AG04449 (cell line): Measurements from ENCODE around the gene SAT2.

Experiments
- CTCF ChIA-PET: fragments of 350-600 bp; formaldehyde crosslinking; extraction: SDS; loops from one replicate; lab custom pipeline; 2021; ENCODE audit warnings: antibody characterized with exemption; lab: Yijun Ruan, JAX
- POLR2A ChIA-PET: fragments of 400-600, 350-600 bp; formaldehyde crosslinking; extraction: SDS; loops from one replicate; lab custom pipeline; 2020; ENCODE audit warnings: antibody characterized with exemption, inconsistent platforms; lab: Yijun Ruan, JAX
- DNase-seq: peaks from one replicate; pipeline ENCODE4 v3.0.0-alpha.2; 2010; ENCODE audit warnings: low read depth, low spot score
- H3K4me3 ChIP-seq: 2 replicates; pipeline ENCODE4 v1.5.1; 2011; ENCODE audit warnings: low read depth, mild to moderate bottlenecking, control low read depth, low read length
- TF ChIP-seq, protein P1 (sequence below): IDR thresholded peaks from one replicate; pipeline ENCODE4 v1.5.1; 2011; ENCODE audit warnings: mild to moderate bottlenecking, moderate library complexity, low read length, control low read depth, inconsistent platforms; ENCODE audit not compliant: insufficient read depth; ENCODE audit errors: missing control alignments

Gene SAT2

DNA sequence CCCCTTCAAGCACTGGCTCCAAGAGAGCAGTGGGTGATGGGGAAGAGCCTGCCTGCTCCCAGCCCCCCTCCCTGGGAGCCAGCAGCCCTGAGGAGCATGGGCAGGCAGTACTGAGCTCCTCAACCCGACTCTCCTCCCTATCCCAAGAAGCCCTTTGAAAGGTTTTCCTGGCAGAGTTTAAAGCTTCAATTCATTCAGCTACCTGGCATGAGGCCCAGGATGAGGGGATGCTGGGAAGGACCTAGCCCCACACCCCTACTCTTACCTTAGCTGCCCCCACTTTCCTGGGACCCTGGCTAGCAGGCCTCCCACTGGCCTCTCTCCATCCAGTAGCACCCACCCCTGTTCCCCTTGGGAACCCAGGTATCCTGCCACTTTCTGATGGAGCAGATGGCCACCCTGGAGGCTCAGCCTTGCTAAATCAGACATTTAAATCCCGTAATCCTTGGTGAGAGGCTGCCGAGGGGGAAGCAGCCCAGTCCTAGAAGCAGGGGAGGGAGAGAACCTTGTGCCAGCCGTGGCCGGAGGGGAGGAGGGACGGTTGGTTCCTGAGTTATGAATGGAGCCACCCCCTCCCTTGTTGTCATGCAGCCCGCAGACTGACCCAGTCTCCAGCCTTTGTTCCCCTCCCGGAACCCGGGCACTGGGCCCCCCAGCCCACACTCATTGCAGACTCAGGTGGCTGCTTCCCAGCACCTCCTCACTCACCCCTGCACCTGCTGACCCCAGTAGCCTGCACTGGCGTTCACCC lies 40.2 kb upstream of the SAT2 start:
- ChIA-PET CTCF (interaction anchor here (1.2 to 2.7 kb wide), 4 partner anchors 20 to 38 kb away, joined by 3 to 12 read pairs (median 6); partner anchors contain the start of genes SHBG, TP53 and WRAP53), POLR2A (interaction anchor here (1.5 kb wide), 1 partner anchor 18 kb away, joined by 4 read pairs; no protein-coding TSS in a partner anchor)
- no peak for DNase-seq
- TF ChIP-seq, protein P1, sequence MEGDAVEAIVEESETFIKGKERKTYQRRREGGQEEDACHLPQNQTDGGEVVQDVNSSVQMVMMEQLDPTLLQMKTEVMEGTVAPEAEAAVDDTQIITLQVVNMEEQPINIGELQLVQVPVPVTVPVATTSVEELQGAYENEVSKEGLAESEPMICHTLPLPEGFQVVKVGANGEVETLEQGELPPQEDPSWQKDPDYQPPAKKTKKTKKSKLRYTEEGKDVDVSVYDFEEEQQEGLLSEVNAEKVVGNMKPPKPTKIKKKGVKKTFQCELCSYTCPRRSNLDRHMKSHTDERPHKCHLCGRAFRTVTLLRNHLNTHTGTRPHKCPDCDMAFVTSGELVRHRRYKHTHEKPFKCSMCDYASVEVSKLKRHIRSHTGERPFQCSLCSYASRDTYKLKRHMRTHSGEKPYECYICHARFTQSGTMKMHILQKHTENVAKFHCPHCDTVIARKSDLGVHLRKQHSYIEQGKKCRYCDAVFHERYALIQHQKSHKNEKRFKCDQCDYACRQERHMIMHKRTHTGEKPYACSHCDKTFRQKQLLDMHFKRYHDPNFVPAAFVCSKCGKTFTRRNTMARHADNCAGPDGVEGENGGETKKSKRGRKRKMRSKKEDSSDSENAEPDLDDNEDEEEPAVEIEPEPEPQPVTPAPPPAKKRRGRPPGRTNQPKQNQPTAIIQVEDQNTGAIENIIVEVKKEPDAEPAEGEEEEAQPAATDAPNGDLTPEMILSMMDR: no peak
- no peak overlapping the region for H3K4me3 ChIP-seq

DNA sequence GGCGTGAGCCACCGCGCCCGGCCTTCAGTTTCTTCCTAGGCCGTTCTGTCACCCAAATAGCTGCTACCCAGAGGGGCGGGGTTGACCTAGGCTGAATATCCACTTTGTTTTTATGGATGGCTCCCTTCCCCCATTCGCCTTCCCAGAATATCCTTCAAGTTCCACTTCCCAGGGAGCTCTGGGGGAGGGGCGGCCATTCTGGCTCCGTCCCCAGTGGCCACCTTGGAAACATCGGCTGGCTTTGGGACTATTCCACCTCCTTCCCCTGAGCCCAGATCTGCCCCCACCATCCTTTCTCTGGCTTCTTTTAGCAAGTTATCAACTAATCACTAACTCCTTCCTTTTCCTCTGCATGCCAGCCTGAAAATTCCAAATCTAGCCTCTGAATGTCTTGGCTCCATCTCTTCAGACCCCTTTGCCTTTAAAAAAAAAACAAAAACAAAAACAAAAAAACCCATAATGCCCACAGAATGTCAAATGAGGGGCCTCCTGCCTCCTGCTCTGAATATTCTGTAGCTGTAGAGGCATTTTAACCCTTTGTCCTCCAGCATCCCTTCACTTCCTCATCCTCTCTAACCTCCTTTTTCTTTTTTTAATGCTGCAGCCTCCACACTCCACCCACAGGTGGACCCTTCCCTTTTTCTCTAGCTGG lies 29.5 kb upstream of the SAT2 start:
- no peak for DNase-seq
- POLR2A ChIA-PET: no interaction called here
- TF ChIP-seq, protein P1: no peak
- H3K4me3 ChIP-seq: no peak overlapping the region
- CTCF ChIA-PET: interaction anchor here (1.7 to 3.9 kb wide), 4 partner anchors 25 to 68 kb away, joined by 4 to 20 read pairs (median 12); partner anchors contain the start of genes TP53 and WRAP53

DNA sequence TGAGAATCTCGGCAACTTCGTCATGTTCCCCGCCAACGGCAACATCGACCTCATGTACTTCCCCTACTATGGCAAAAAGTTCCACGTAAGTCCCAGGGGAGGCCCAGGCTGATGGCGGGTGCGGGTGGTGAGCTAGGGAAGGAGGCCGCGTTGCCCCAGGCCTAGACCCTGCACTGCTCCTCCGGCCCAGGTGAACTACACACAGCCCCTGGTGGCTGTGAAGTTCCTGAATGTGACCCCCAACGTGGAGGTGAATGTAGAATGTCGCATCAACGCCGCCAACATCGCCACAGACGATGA lies 27.9 kb upstream of the SAT2 start:
- ChIA-PET POLR2A (no interaction called here), CTCF (interaction anchor here (0.9 to 1.8 kb wide), 3 partner anchors 23 to 40 kb away, joined by 5 to 7 read pairs (median 5); partner anchors contain the start of genes TP53 and WRAP53)
- DNase-seq: no peak
- TF ChIP-seq, protein P1: no peak
- no peak overlapping the region for H3K4me3 ChIP-seq

DNA sequence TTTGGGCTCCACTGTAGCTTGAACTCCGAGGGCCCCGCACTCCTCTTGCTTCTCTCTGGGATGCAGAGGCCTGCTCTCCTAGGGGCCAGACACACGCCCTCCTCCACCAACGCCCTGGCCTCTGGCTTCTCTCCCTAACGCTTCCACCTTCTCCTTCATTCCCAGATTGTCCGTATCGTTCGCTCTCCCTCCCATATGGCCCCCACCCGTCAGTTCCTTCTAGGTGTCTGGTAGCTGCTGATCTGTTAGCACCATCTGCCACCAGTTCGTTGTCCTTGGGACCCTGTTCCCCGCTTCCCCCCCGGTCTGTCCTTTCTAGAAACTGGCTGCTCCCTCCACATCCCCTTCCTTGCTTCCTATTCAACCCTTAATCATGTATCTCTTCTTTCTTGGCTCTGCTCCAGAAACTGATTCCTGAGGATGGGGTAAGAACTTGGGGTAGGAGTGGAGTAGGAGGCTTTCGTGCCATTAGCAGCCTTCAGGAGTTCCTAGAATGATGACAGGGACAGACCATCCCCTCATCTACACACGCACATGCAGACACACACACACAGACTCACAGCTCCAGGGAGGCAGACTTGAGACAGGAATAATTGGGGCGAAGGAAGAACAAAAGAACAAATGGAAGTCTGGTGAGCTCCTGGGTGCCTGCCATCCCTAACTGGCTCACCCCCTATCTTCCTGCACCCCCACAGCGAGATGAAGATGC lies 27.4 kb upstream of the SAT2 start:
- DNase-seq: no peak
- POLR2A ChIA-PET: no interaction called here
- CTCF ChIA-PET: interaction anchor here (0.9 to 2.1 kb wide), 5 partner anchors 22 to 40 kb away, joined by 4 to 12 read pairs (median 5); partner anchors contain the start of genes TP53 and WRAP53
- no peak overlapping the region for H3K4me3 ChIP-seq
- TF ChIP-seq, protein P1: no peak

DNA sequence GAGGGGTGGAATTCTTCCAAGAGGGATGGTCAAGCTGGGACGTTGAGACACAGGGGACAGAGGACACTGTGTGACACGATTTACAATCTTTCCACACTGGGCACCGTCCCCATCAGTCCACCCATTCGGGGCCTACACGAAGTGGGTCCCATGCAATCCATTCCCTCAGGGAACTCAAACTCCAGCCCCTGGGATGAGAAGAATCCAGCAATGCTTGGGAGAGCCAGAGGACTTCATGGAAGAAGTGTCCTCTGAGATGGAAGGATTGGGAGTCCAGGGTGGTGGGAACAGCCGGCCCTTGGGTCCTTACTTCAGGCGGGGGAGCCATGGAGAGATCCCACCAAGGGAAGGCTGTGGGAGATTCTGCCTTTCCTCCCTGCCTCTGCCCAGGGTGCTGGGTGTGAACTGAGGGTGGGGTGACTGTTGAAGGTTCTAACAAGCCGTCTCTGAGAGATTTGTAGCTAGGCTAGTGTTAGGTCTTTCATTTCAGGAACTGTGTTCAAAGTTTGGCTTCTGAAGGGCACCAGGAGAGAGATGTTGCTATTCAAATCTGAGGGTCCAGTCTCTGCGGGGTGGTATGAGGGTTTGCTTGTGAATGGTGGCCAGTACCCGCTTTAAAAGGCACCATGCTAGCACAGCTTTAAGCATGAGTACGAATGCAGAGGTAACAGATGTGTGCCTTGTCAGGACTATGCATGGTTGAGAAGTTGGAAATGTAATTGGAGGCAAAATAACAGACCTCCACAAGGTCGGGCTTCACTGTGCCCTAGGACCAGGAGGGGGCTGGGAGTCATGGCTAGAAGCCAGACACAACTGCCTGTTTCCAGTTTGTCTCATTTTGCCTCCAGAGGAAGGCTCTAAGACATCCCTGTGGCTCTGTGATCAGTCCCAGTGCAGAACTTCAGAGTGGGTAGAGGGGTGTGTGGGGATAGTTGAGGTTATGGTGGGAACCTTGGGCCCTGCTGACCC lies 25.1 kb upstream of the SAT2 start:
- DNase-seq: no peak
- CTCF ChIA-PET: interaction anchor here (3.1 kb wide), 1 partner anchor 18 kb away, joined by 9 read pairs; no protein-coding TSS in a partner anchor
- TF ChIP-seq, protein P1: no peak

More for the DNA sequence above, 25.1 kb upstream of the SAT2 start:
- POLR2A ChIA-PET: interaction anchor here (0.6 to 1.1 kb wide), 2 partner anchors 28 to 35 kb away, joined by 4 read pairs; partner anchors contain the start of gene TP53
- no peak overlapping the region for H3K4me3 ChIP-seq
